Chondrocyte (in vitro differentiated cells): Measurements from ENCODE around the gene CWH43. TPM values are rescaled to one million over a fixed set of nuclear protein-coding genes. Genes with fewer than 3 reads are reported as not detected.

ENCODE experiments used
- DNase-seq: peaks from one replicate; pipeline ENCODE4 v3.0.0; 2021; ENCODE audit warnings: mixed read lengths, low spot score
- H3K27ac Mint-ChIP-seq: one replicate; pipeline ENCODE4 v1.8.0; 2021; ENCODE audit warnings: mild to moderate bottlenecking, moderate library complexity, mixed read lengths; ENCODE audit not compliant: unreplicated experiment
- H3K27me3 Mint-ChIP-seq: 2 replicates; pipeline ENCODE4 v1.8.0; 2021; ENCODE audit warnings: low read depth, mixed read lengths
- H3K36me3 Mint-ChIP-seq: 2 replicates; pipeline ENCODE4 v1.8.0; 2021; ENCODE audit warnings: low read depth, mixed read lengths
- H3K4me1 Mint-ChIP-seq: 2 replicates; pipeline ENCODE4 v1.8.0; 2021; ENCODE audit warnings: low read depth, mild to moderate bottlenecking, mixed read lengths
- H3K4me3 Mint-ChIP-seq: one replicate; pipeline ENCODE4 v1.8.0; 2021; ENCODE audit warnings: mild to moderate bottlenecking, moderate library complexity, mixed read lengths; ENCODE audit not compliant: unreplicated experiment
- H3K9me3 Mint-ChIP-seq: 2 replicates; pipeline ENCODE4 v1.8.0; 2021; ENCODE audit warnings: low read depth, mixed read lengths
- CTCF ChIP-seq: fragments of 200-600 bp; sonication (generic); IDR thresholded peaks from 2 replicates; pipeline ENCODE4 v1.5.0; 2021; ENCODE audit warnings: antibody characterized with exemption, mild to moderate bottlenecking, moderate library complexity
- total RNA-seq: library from RNA; stranded (reverse); gene quantifications from 3 replicates; pipeline ENCODE4 v1.2.1, GENCODE V29; 2021

Gene CWH43
- total RNA-seq, 1 donor from 2014 or later: not detected

DNA sequence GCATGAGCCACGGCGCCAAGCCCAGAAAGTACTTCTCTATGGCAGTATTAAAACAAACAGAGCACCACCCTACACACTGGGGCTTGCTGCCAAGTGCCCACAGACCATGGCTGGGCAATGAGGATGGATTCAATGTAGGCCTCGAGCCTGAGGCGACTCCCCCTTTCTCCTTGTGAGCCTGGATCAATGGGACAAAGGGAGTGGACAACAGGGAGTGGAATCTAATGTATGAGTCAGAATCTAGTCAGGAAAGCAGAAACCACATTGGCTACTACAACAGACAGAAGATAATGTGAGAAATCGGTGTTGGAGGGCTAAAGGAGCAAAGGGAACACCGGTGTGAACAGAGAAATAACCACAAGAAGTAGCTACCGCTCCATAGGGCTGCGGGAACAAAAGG is 41.8 kb upstream of the CWH43 start:
- Mint-ChIP-seq H3K4me3 (no peak overlapping the region), H3K9me3 (peaks cover 3% of the 10 kb centered on the region), H3K27me3 (peaks cover 8% of the 10 kb centered on the region), H3K27ac (no peak overlapping the region), H3K4me1 (peaks cover 19% of the 10 kb centered on the region), H3K36me3 (no peaks in the 10 kb centered on the region)
- TF ChIP-seq CTCF: no peak
- no peak for DNase-seq

- no peaks in the 10 kb centered on the region for H3K36me3 Mint-ChIP-seq
- H3K4me1 Mint-ChIP-seq: peaks cover 16% of the 10 kb centered on the region
- H3K27ac Mint-ChIP-seq: no peak overlapping the region
- H3K27me3 Mint-ChIP-seq: peaks cover 8% of the 10 kb centered on the region
- peaks cover under 1% of the 10 kb centered on the region for H3K9me3 Mint-ChIP-seq
- H3K4me3 Mint-ChIP-seq: no peak overlapping the region
- TF ChIP-seq CTCF: peak; percentile 59
- no peak for DNase-seq
Observed at GRCh38 chr4:48944756-48945241, 41.3 kb upstream of the CWH43 start.

- no peak for DNase-seq
- no peaks in the 10 kb centered on the region for H3K9me3 Mint-ChIP-seq
- TF ChIP-seq CTCF: no peak
- peaks cover 8% of the 10 kb centered on the region for H3K27me3 Mint-ChIP-seq
- H3K4me3 Mint-ChIP-seq: no peak overlapping the region
- H3K27ac Mint-ChIP-seq: no peak overlapping the region
- no peaks in the 10 kb centered on the region for H3K36me3 Mint-ChIP-seq
- H3K4me1 Mint-ChIP-seq: peaks cover 4% of the 10 kb centered on the region
Observed at GRCh38 chr4:48945981-48946380, 40.1 kb upstream of the CWH43 start.

DNA sequence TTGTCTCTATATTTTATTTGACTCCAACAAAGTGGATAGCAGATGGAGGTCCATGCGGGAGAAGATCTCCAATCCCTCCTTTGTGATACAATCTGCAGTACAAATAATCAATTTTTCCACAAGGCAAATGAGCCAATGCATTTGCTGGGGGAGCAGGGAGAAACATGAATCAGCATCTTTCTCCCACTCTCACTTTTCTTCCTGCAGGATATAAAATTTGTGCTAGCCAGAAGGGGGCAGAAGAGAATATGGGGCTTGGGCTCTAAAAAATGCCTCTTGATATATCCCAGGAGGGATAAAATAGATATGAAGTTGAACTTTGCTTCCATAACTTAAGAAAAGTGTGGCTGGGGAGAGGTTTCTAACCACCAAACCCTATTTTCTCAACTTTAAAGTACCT is 38.3 kb upstream of the CWH43 start:
- H3K4me1 Mint-ChIP-seq: peaks cover 4% of the 10 kb centered on the region
- H3K9me3 Mint-ChIP-seq: peaks cover 8% of the 10 kb centered on the region
- no peaks in the 10 kb centered on the region for H3K36me3 Mint-ChIP-seq
- H3K4me3 Mint-ChIP-seq: no peak overlapping the region
- peaks cover 3% of the 10 kb centered on the region for H3K27me3 Mint-ChIP-seq
- no peak for TF ChIP-seq CTCF
- no peak overlapping the region for H3K27ac Mint-ChIP-seq
- no peak for DNase-seq

DNA sequence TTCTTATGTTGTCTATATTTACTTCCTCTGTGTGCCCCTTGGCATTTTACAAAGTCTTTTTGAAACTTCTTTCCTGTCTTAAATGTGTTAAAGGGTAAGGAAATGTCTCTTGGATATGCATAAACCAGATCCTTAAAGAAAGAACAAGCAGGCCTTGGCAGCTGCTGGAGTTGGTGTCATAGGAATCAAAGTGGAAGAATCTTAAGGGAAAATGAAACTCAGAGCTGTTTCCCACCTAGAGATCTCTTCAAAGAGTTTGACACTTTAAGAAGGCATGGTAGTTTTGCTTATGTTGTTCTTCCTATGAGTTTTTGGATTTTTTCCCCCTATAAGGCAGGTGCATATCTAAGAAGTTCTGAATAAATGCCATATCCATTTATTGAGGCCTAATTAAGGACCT is 37.0 kb upstream of the CWH43 start:
- H3K27me3 Mint-ChIP-seq: no peaks in the 10 kb centered on the region
- H3K27ac Mint-ChIP-seq: no peak overlapping the region
- TF ChIP-seq CTCF: no peak
- peaks cover 5% of the 10 kb centered on the region for H3K4me1 Mint-ChIP-seq
- H3K4me3 Mint-ChIP-seq: no peak overlapping the region
- DNase-seq: no peak
- H3K9me3 Mint-ChIP-seq: peaks cover 8% of the 10 kb centered on the region
- H3K36me3 Mint-ChIP-seq: no peaks in the 10 kb centered on the region
